Measurements from ENCODE around the gene CXorf51B. TPM values are rescaled to one million over a fixed set of nuclear protein-coding genes. Genes with fewer than 3 reads are reported as not detected.

The CXorf51B gene
- total and polyA plus RNA-seq, 2 of the 4 experiments (the other 2 are of a cell fraction), result not detected

- no peaks in the 10 kb centered on the region for H3K36me3 ChIP-seq (ENCODE audit: control insufficient read depth, insufficient read depth, low read length)
- no peaks in the 10 kb centered on the region for H3K79me1 ChIP-seq (ENCODE audit: low read depth in 1 of 2, low read length in 2 of 2)
- no peak overlapping the region for H3K9ac ChIP-seq (ENCODE audit: low read depth, low read length)
- intact Hi-C loops (cut with micrococcal nuclease), result no loop called here
- H3K23ac ChIP-seq (ENCODE audit: low read depth, low read length), result no peak overlapping the region
- H3K4ac ChIP-seq (ENCODE audit: low read depth, low read length), result no peak overlapping the region
- BruUV-seq (replicated peaks), result no TSS peak
- H2BK15ac ChIP-seq (ENCODE audit: low read depth, low read length), result no peak overlapping the region
- H3K14ac ChIP-seq (replicated peaks; ENCODE audit: low read depth, low read length), result no peak overlapping the region
- H3K18ac ChIP-seq (ENCODE audit: low read depth, low read length), result no peak overlapping the region
- H4K8ac ChIP-seq (ENCODE audit: low read depth in 2 of 2, low read length in 2 of 2), result no peak overlapping the region
- no peak for DNase-seq
- H4K5ac ChIP-seq (ENCODE audit: low read depth, low read length), result no peak overlapping the region
- CTCF ChIA-PET, result no interaction called here
- H3K4me3 ChIP-seq (ENCODE audit: insufficient read depth, low read depth, low read length), result no peak overlapping the region
- no peak overlapping the region for H2BK5ac ChIP-seq (ENCODE audit: low read depth, low read length, poor library complexity, severe bottlenecking)
- H2BK20ac ChIP-seq (ENCODE audit: low read depth, low read length), result no peak overlapping the region
- H4K91ac ChIP-seq (ENCODE audit: insufficient read depth, low read depth, low read length), result no peak overlapping the region
- TF ChIP-seq BHLHE40 (IDR thresholded peaks at IDR 0.05; ENCODE audit: low read depth, low read length), result no peak
- no peak for TF ChIP-seq CTCF (conservative IDR thresholded peaks at IDR 0.05; ENCODE audit: low read depth, low read length)
- no peak for TF ChIP-seq CHD1 (IDR thresholded peaks at IDR 0.05; ENCODE audit: low read depth, low read length)
- no peak for TF ChIP-seq MXI1 (IDR thresholded peaks at IDR 0.05; ENCODE audit: borderline replicate concordance, low read depth, low read length)
- no peak for TF ChIP-seq RFX5 (IDR thresholded peaks at IDR 0.05; ENCODE audit: low read depth, low read length)
- TF ChIP-seq MAZ (IDR thresholded peaks at IDR 0.05; ENCODE audit: borderline replicate concordance, low read depth, low read length), result no peak
- no peak for TF ChIP-seq NFE2L2 (IDR thresholded peaks at IDR 0.05; ENCODE audit: low read depth, low read length)
- no peak for TF ChIP-seq SMC3 (IDR thresholded peaks at IDR 0.05; ENCODE audit: low read depth, low read length)
- TF ChIP-seq, protein P1, sequence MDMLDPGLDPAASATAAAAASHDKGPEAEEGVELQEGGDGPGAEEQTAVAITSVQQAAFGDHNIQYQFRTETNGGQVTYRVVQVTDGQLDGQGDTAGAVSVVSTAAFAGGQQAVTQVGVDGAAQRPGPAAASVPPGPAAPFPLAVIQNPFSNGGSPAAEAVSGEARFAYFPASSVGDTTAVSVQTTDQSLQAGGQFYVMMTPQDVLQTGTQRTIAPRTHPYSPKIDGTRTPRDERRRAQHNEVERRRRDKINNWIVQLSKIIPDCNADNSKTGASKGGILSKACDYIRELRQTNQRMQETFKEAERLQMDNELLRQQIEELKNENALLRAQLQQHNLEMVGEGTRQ (IDR thresholded peaks at IDR 0.05; ENCODE audit: low read depth, low read length), result no peak
- TF ChIP-seq ELK1 (IDR thresholded peaks at IDR 0.05; ENCODE audit: borderline replicate concordance, low read depth, low read length), result no peak
- TF ChIP-seq FOS (IDR thresholded peaks at IDR 0.05; ENCODE audit: low read depth, low read length), result no peak
- no peak for TF ChIP-seq CEBPB (IDR thresholded peaks at IDR 0.05; ENCODE audit: low read depth, low read length)
- no peak for TF ChIP-seq POLR2A (IDR thresholded peaks at IDR 0.05; ENCODE audit: low read depth, low read length)
- no peak for TF ChIP-seq RCOR1 (IDR thresholded peaks at IDR 0.05; ENCODE audit: insufficient replicate concordance, low read length)
- no peak for TF ChIP-seq MAFK (IDR thresholded peaks at IDR 0.05; ENCODE audit: low read depth, low read length)
- TF ChIP-seq RAD21 (IDR thresholded peaks at IDR 0.05; ENCODE audit: low read length), result no peak
- dilution Hi-C loops (cut with HindIII; ENCODE audit: low sequenced_read_pairs, unreplicated experiment), result no loop called here
- H2AK5ac ChIP-seq (ENCODE audit: low read depth, low read length), result no peak overlapping the region
- H3K56ac ChIP-seq (ENCODE audit: extremely low read depth, insufficient read depth, low read length), result no peak overlapping the region
- H3K4me1 ChIP-seq (ENCODE audit: control insufficient read depth, insufficient read depth, low read length), result no peaks in the 10 kb centered on the region
- no peak overlapping the region for H2BK120ac ChIP-seq (ENCODE audit: low read depth, low read length)
- H3K9me1 ChIP-seq (ENCODE audit: insufficient read depth, low read length), result no peaks in the 10 kb centered on the region
- no peaks in the 10 kb centered on the region for H3K27me3 ChIP-seq (ENCODE audit: control insufficient read depth, insufficient read depth, low read length)
- in situ Hi-C loops (cut with MboI; ENCODE audit: low sequenced_read_pairs), result no loop called here
- no peak overlapping the region for H2AFZ ChIP-seq (replicated peaks; ENCODE audit: low read length, poor library complexity)
- no peak for ATAC-seq (ENCODE audit: low read depth)
- POLR2A ChIA-PET (ENCODE audit: unreplicated experiment), result no interaction called here
- peaks cover 1% of the 10 kb centered on the region; the same call in 1 of the 2 replicates for H3K9me3 ChIP-seq (ENCODE audit: control insufficient read depth, insufficient read depth, low read length)
- H3K27ac ChIP-seq (ENCODE audit: insufficient read depth, low read length), result no peak overlapping the region
- no peak overlapping the region for H2AK9ac ChIP-seq (replicated peaks; ENCODE audit: low read depth, low read length, poor library complexity)
- 67% methylated on average over 1 of the region's 4 CpGs; no CpG with 5 or more reads in 1 of the 2 experiments for WGBS, 2 experiments (ENCODE audit: extremely low coverage in 2 of 2, insufficient read length in 1 of 2)
- no peaks in the 10 kb centered on the region for H4K20me1 ChIP-seq (ENCODE audit: insufficient read depth, low read length)
- no peak overlapping the region for H3K4me2 ChIP-seq (ENCODE audit: low read depth, low read length)
Observed at GRCh38 chrX:146831994-146832393, 22.4 kb downstream of the CXorf51B start.

All from IMR-90 (cell line).